NCI-H1105 (cell line): ENCODE data around the gene ZNF862.
"Not testable (repeated sequence)": the region's sequence is repeated elsewhere in the genome, so short reads cannot be mapped to it uniquely, and the experiment has no call there.

Experiments used
- DNase-seq: peaks from one replicate; lab custom pipeline; 2025; lab: John Stamatoyannopoulos, UW

ZNF862 gene

DNA sequence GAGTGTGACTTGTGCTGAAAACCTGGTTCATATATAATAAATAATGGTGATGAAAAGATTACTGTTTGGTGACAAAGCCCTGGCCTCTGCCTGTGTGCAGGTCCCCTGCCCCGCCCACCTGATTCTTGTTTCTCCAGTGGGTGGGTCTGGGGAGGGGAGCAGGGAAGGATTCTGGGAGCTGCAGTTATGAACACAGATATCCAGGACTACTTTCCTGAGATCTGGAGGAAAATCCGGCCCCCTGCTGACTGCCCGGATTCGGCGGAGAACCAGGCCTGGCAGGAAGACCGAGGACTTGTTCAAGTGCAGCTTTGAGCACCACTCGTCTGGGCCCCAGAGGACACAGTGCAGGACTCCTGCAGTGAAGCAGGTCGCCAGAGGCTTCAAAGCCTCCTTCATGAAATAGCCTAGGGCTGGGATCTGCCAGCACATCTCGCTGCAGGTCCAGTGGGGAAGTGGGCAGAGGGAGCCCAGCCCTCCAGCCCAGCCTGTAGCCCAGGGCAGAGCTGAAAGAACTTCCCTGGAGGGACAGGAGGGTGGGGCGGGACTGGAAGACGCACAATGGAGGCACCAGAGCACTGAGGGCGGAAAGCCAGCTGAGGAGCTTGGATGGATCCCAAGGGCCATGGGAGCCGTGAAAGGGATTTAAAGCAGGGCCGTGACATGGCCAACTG lies 42.6 kb downstream of the ZNF862 start:
- DNase-seq, result no peak

DNA sequence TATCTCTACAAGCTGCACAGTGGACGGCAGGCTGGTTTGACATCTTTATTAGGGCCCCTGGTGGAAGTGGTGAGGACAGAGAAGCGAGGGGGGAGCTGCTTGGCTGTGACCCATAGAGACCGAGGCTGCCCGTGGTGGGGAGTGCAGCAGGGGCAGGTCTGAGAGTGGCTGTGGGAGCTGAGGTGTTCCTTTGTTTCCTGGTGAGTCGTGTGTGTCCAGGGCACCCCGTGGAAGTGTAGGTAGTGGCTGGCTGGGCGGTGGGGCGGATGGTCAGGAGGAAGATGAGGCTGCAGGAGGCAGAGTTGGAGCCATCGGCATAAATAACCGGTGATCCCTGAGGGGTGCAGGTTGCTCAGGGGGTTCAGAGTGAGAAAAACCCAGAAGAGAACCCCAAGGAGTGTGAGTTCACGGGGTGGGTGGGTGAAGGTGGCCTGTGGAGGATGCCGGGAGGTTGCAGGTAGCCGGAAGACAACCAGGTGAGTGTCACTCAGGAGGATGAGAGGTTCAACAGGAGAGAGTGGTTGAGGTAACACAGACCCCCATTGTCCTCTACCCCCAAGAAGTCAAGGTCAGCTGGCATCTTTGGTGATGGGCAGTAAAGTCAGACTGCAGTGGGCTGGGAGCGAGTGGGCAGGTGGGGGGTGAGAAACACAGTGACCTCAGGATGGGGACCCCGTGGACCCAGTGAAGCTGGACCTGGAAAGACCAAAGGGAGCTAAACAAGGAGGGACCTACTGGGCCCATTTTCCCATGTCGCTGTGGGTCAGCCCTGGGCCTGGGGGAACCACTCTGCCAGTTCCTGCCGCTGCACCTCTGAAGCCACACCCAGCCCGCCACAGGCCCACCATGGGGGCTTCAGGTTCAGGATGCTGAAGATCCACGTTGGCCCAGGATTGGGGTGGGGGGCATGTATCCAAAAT lies 43.4 kb downstream of the ZNF862 start:
- no peak for DNase-seq

DNA sequence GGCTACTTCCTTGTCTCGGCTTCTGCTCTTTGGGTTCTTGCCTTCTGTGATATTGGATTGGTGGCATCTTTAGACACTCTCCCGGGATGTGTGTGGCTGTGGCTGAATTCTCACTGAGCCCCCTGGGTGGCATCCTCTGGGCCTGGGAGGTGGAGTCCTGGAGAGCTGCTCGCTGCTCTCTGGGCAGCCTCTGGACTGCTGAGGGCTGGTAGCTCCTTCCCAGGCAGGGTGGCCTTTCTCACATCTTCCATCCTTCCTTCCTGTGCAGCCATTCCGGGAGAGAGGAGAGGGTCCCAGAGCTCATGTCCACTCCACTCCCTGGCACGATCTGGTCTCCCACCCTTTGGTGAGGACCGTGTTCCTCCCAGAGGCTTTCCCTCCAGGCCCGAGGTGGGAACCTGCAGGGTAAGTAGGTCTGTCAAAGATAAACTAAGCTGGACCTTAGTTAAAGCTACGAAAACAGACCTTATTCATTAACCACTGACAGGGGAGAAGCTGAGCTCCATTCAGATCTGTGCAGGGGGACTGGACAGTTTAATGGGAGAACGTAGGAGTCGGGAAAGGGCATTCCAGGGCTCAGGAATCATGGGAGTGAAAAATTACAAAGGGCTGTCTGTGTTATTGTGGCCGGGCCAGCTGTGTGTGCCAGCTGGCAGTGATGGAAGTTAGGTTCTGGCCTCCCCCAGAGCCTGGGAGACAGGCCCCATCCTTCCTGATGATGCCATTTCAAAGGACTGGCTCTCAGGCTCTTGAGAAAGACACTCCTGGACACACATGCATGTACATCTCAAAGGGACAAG lies 44.3 kb downstream of the ZNF862 start:
- no peak for DNase-seq

DNA sequence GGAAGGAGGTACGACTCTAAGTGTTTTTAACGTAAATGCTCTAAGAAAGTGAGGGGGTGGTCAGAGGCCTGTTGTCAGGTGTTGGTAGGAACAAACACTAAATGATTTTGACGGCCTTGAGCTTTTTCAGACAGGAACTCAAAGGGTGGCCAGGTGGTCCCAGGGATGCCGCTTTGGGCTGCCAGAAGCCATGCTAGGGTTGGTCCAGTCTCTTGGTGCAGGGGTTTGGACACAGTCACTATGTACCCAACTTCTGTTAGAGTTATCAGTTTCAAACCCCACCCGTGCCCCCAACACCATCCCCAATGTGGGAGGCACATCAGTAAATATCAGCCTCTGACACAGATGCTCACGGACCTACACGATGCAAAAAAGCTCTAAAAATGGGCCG lies 44.9 kb downstream of the ZNF862 start:
- no peak for DNase-seq

DNA sequence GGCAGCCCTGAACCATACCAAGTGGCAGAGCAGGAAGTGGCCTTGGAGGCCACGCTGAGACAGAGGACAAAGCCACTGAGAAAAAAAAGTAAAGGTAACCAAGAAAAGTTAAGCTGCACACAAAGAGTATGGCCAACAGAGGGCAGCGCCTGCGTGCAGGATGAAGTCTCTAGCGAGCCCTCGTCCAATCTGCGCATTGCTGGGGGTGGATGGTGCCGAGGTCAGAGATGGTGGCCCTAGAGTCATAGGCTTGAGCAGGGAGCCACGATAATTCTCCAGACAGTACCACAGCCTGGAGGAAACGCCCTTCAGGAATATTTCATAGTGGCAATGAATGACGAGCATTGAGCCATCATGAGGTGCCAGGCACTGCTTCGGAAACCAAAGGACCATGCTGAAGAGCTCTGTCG lies 45.3 kb downstream of the ZNF862 start:
- peak; percentile 57 for DNase-seq

DNA sequence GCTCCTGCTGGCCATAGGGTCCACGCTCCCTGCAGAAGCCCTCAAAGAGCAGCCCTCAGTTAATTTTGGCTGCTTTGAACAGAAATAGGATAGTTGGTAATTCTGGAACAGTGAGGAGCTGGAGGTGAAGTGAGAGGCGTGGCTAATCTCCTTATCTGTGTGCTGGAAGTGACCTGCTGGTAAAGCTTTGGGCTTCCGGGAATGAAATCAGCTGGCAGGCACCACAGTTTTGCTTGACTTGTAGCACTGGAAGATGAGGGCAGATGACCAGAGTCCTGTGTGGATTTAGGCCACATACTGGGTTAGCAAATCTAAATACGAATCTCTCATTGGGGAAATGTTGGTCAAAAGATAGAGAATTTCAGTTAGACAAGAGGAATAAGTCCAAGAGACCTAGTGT lies 45.8 kb downstream of the ZNF862 start:
- no peak for DNase-seq

DNA sequence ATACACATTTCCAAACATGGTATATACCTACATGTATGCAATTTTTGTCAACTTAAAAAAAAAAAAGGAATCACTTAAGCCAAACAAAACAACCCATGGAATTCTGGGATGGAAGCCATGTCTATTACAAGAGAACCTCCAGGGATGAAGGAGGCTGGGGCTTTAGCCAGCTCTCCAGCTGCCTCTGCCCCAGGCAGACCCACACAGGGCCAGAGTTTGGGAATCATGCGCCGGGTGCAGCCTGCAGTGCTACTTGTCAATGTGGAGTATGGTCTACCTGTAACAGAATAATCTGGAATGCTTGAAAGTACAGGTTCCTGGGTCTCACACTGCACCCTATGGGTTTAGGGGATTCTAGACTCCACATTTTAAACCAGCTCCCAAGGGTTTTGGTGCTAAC lies 46.4 kb downstream of the ZNF862 start:
- no peak for DNase-seq

DNA sequence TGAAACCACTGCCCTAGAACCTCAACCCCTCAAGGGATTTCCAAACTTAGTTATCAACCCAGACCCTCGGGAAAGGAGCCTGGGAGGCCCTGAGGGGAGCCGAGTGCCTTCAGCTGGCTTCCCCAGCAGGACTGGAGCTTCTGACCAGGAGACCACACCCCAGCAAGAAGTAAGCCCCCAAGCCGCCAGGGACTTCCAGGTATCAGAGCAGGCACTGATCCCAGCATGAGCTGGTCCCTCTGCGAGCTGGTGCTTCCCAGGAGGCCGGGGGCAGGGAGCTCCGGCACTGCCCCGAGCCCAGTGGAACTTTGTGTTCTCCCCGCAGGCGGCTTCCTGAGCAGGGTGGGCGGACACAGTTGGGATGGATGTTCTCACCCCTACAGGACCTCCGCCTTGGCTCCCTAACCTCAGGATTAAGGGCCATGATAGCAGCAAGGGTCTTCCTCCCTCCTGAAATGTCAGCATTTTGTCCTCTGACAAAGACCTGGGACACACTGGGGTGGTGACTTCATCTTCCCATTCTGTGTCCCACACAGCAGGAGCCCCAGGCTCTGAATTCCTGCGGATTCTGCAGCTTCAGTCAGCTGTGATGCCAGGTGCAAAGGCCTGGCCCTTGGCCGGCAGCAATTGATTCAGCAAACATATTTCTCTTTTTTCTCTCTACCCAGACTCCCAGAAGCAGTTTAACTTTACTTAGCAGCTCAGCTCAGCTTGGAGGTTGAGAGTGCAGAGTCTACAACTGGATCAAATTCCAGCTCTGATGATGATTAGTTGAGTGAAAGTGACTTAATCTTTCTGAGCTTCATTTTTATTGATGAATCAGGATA lies 47.2 kb downstream of the ZNF862 start:
- DNase-seq, result no peak

DNA sequence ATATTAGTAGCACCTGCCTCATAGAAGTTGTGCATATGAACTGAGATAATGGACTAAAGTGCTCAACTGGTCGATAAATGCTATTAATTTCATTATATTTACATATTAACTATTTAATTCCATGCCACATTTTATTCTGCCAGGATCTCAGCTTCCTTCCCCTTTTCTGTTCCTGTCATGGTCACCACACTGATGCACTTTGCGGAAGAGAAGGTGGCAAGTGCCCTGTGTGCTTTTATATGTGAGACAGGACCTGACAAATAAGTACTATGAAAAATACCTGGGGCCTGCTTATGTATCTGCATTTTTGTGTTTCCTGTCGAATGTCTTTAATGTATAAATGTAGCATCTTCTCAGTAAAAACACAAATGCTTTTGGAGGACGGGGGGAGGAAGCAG lies 47.8 kb downstream of the ZNF862 start:
- no peak for DNase-seq

DNA sequence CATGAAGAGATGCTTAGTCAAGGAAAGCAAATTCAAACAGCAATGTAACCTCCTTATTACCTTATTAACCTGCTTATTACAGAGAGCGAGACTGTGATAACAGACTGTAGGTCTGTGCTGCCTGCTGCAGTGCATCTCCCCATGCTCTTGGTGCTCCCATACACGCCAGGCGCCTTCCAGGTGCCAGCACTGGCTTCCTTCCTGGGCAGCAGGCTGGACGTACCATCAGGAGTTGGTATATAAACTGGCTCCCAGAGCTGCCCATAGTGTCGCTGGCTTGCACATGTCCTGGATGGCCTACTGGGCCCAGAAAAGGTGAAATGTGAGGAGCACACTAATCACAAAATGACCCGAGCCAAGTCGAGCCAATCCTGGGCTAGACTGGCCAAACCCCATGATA lies 49.1 kb downstream of the ZNF862 start:
- no peak for DNase-seq

DNA sequence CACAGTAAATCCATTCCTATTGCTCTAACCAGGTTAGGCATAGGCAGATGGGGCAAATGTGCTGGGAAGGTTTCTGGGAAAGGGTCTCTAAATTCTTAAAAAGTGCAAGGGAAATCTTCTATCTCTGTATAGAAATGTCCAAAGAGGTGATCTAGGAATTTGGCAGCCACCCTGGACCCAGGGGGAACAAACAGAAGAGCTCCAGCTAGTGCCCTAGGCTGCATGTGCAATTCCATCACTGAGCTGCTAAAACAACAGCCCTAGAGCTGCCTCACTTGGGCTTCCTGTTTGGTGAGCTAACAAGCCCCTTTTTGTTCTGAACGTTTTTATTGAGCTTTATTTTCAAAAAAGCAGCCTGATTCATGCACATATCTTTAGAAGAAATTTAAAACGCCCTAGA lies 52.5 kb downstream of the ZNF862 start:
- not testable (repeated sequence) for DNase-seq

DNA sequence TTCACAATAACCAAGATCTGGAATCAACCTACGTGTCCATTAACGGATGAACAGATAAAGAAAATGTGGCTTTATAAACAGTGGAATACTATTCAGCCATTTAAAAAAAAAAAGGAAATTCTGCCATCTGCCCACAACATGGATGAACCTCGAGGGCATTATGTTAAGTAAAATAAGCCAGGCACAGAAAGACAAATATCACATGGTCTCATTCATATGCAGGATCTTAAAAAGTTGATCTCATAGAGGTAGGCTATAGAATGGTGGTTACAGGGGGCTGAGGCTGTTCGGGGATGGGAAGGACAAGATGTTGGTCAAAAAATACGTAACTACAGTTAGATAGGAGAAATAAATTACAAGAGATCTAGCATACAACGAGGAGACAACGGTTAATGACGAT lies 56.8 kb downstream of the ZNF862 start:
- DNase-seq, result not testable (repeated sequence)

DNA sequence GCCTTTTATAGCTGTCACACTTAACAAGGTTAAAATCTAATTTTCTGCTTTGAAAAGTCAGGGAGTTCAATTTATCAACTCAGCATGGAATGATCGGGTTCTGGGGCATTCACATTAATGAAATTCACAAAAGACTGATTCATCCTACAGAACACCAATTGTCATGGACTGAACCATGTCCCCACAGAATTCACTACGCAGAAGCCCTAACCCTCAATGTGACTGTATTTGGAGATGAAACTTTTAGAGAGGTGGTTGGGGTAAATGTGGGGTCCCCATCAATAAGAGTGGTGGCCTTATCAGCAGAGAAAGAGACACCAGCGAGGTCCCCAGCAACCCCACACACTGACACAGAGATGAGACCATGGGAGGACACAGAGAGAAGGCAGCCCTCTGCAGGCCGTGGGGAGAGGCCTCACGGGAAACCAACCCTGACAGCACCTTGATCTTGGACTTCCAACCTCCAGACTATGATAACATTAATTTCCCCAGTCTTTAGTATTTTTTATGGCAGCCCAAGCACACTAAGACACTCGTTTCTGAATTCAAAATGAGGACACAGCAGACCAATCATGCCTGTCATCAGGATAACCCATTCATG lies 69.7 kb downstream of the ZNF862 start:
- not testable (repeated sequence) for DNase-seq

DNA sequence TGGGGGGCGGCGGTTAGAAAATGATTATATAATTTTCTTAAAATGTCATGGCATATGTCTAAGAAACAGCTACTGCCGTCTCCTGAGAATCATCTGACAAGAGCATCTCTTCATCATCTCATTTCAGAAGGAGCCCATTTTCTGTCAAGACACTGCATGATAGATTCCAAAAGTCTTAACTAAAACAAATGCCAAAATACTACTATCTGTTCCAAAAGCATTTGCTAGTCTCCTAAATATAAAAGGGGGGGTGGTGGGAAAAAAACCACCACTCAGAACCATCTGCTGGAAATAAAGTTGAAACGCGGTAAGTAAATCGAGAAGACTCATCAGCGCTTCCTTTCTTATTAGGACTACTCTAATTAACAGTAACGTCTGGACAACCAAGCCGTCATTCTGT lies 72.0 kb downstream of the ZNF862 start:
- not testable (repeated sequence) for DNase-seq

DNA sequence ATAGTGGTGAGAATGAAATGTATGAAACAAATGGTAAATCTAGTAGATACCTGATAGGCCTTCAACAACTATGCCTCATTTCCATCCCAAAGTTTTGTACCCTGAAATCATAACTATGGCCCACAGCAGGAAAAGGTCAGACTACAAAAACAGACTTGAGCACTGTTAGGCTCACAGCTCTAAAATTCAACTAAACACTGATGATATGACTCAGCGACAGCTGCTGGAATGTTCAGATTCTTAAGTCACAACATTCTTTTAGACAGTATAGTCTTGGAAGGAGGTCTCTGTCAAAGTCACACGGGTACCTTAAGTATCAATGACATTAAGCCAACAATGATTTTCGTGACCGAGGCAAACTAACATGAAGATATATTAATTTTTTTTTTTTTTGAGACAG lies 74.0 kb downstream of the ZNF862 start:
- DNase-seq, result not testable (repeated sequence)
